HepG2 (cell line): ENCODE results near the gene NELL1. TPM values are rescaled to one million over a fixed set of nuclear protein-coding genes. Genes with fewer than 3 reads are reported as not detected.

ENCODE experiments used
- ATAC-seq: fragments of 200-7000 bp; cut with Tn5 transposase; 3 replicates; pipeline ENCODE4 v1.9.1; 2020; ENCODE audit warnings: mild to moderate bottlenecking, moderate library complexity
- BruUV-seq: library from RNA; stranded (reverse); fragments of 400-500 nt; replicated peaks from 2 replicates; lab custom pipeline; 2021; lab: Mats Ljungman, UMichigan
- CTCF ChIA-PET: fragments of 300-600 bp; formaldehyde crosslinking; extraction: SDS; loops from one replicate; lab custom pipeline; 2021; ENCODE audit warnings: low total read pairs, inconsistent platforms, low intra/inter-chr PET ratio; lab: Yijun Ruan, JAX
- POLR2A ChIA-PET: fragments of 350-600 bp; sonication (Branson Sonifier 250); formaldehyde crosslinking; loops from one replicate; lab custom pipeline; 2020; ENCODE audit warnings: antibody characterized with exemption, inconsistent platforms; lab: Yijun Ruan, JAX
- DNase-seq: peaks from one replicate; pipeline ENCODE4 v3.0.0-alpha.2; 2015; ENCODE audit warnings: low spot score
- FAIRE-seq: peaks from 3 replicates; lab custom pipeline; 2011; peaks lifted over from hg19 to GRCh38; lab: Jason Lieb, UNC
- H2AFZ ChIP-seq: one replicate; pipeline ENCODE4 v1.6.1; 2011; ENCODE audit warnings: low read length, inconsistent platforms
- H3K27ac ChIP-seq: fragments of 300-600 bp; 3 replicates; pipeline ENCODE4 v1.8.0; 2011; ENCODE audit warnings: mixed run types, mild to moderate bottlenecking, mixed read lengths, low read length, inconsistent platforms; ENCODE audit not compliant: insufficient read depth; ENCODE audit errors: extremely low read length
- H3K27me3 ChIP-seq, 2 experiments: fragments of 200-600 bp in 1 of 2; 2 replicates in 1 of 2; 3 replicates in 1 of 2; pipeline versions ENCODE4 v1.6.0 to v1.8.0; 2011; ENCODE audit warnings: low read length in 2 of 2, mild to moderate bottlenecking in 2 of 2, moderate library complexity in 2 of 2, inconsistent platforms in 1 of 2; ENCODE audit not compliant: insufficient read depth in 2 of 2, control insufficient read depth in 1 of 2
- H3K36me3 ChIP-seq, 2 experiments: fragments of 200-600 bp in 1 of 2; replicated peaks in 1 of 2; 2 replicates in 1 of 2; 3 replicates in 1 of 2; pipeline versions ENCODE4 v1.5.1 to v1.8.0; 2011; ENCODE audit warnings: low read length in 2 of 2, inconsistent platforms in 1 of 2; ENCODE audit not compliant: insufficient read depth in 2 of 2, control insufficient read depth in 1 of 2
- H3K4me1 ChIP-seq: 2 replicates; pipeline ENCODE4 v1.5.1; 2012; ENCODE audit warnings: low read length, inconsistent platforms; ENCODE audit not compliant: insufficient read depth
- H3K4me2 ChIP-seq: 2 replicates; pipeline ENCODE4 v1.6.0; 2011; ENCODE audit warnings: low read depth, low read length, inconsistent platforms
- H3K4me3 ChIP-seq, 3 experiments: fragments of 200-600 bp in 1 of 3; sonication (generic), shearing (Covaris generic) in 1 of 3; replicated peaks in 1 of 3; 2 replicates each; pipeline ENCODE4 v1.5.1; 2011 to 2016; ENCODE audit warnings: low read length in 3 of 3, inconsistent platforms in 2 of 3, low read depth in 2 of 3, mild to moderate bottlenecking in 2 of 3, control low read depth in 1 of 3, mixed read lengths in 1 of 3; ENCODE audit not compliant: insufficient read depth in 1 of 3
- H3K79me2 ChIP-seq: one replicate; pipeline ENCODE4 v1.6.1; 2011; ENCODE audit warnings: low read length, inconsistent platforms; ENCODE audit not compliant: insufficient read depth
- H3K9ac ChIP-seq: 2 replicates; pipeline ENCODE4 v1.6.0; 2011; ENCODE audit warnings: mild to moderate bottlenecking, low read depth, low read length, inconsistent platforms; ENCODE audit not compliant: insufficient read depth
- H3K9me3 ChIP-seq: 2 replicates; pipeline ENCODE4 v1.5.1; 2012; ENCODE audit warnings: mild to moderate bottlenecking, low read length
- H4K20me1 ChIP-seq: 2 replicates; pipeline ENCODE4 v1.6.0; 2011; ENCODE audit warnings: inconsistent platforms, mild to moderate bottlenecking, low read length, moderate library complexity; ENCODE audit not compliant: insufficient read depth
- CEBPB ChIP-seq: IDR thresholded peaks from 2 replicates; pipeline ENCODE4 v1.6.1; 2011; ENCODE audit warnings: low read depth, low read length, improper control_type of control experiment, borderline replicate concordance
- MNT ChIP-seq: fragments of 450-650 bp; IDR thresholded peaks from 2 replicates; pipeline ENCODE4 v1.6.1; 2016
- ZHX1 ChIP-seq: sonication (generic); formaldehyde crosslinking; IDR thresholded peaks from 2 replicates; pipeline ENCODE4 v1.8.1; 2022; ENCODE audit warnings: low read depth, mild to moderate bottlenecking, missing genetic modification reagents
- ZNF468 ChIP-seq: sonication (generic); formaldehyde crosslinking; IDR thresholded peaks from 2 replicates; pipeline ENCODE4 v1.8.0; 2022; ENCODE audit warnings: mild to moderate bottlenecking, moderate library complexity, missing genetic modification reagents
- ZNF792 ChIP-seq: IDR thresholded peaks from 2 replicates; pipeline ENCODE4 v1.6.1; 2016
- WGBS: methylation state at CpG from one replicate; pipeline ENCODE4 v1.1.6; 2017; ENCODE audit warnings: low lambda C conversion rate; 5-methylcytosine and 5-hydroxymethylcytosine counted together
- in situ Hi-C: cut with HindIII; loops from 2 replicates; pipeline ENCODE4 v1.10.0; 2017; ENCODE audit warnings: low pct_unique_long_range_greater_than_20kb; ENCODE audit not compliant: extremely low pct_ligation_motif_present
- intact Hi-C: fragments of 100-400 bp; cut with micrococcal nuclease; formaldehyde crosslinking; loops from one replicate; pipeline ENCODE4 v1.10.0; 2022; ENCODE audit not compliant: unreplicated experiment
- polyA plus RNA-seq, 8 experiments: library from polyadenylated mRNA; depleted of rRNA in 3 of 8; stranded (reverse) in 7 of 8; unstranded in 1 of 8; fragments of >200 nt; fragmentation: Illumina TruSeq in 4 of 8; extraction: Trizol in 4 of 8; gene quantifications; 2 replicates each; pipeline versions ENCODE4 v1.2.1 to v1.2.3, GENCODE V29; 2011 to 2016; ENCODE audit warnings: low read depth in 4 of 8, missing spikeins in 1 of 8, mixed read lengths in 1 of 8; ENCODE audit not compliant: insufficient read depth in 1 of 8
- total RNA-seq, 5 experiments: library from RNA; depleted of rRNA; stranded (reverse); fragments of >200 nt; fragmentation: Illumina TruSeq; extraction: Trizol; gene quantifications; 2 replicates each; pipeline ENCODE4 v1.2.3, GENCODE V29; 2016; ENCODE audit warnings: low read depth in 1 of 5

Gene NELL1
- total and polyA plus RNA-seq, 2 of the 13 experiments (the other 11 are each of a cell fraction or from before 2014, with no cell fraction given): not detected

DNA sequence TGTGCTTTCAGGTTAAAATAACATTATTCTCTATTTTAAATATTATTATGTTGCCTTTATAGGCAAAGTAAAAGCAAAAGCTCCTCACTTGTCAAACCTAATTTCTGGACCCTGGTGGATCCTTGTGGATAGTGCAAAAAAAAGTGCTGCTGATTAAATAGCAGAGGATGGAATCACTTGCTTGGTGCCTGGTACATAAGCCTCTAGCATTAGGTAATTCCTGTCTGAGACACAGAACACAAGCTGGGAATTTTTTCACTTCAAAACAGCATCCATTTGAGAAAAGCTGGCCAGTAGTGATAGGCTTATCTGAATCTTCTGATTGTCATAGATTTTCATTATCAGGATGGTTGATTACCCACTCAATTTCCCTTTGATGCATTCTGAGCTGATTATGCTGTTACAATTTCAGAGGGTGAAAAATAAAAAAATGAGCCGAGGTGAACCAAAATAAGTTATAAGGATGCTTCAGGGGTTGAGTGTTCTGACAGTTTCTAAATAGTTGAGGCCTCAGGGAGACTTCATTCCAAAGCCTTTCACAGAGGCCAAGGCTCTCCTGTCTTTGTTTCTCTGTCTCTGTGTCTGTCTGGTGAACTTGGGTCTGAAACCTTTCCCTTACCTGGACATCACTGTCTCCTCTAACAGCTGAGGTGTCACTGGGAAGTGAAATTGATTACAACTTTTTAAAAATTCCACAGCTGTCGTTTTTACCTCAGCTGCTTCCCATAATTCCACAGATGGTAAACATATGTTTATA lies 242.9 kb downstream of the NELL1 start:
- no peaks in the 10 kb centered on the region for H3K36me3 ChIP-seq
- no peak overlapping the region for H2AFZ ChIP-seq
- intact Hi-C loops: loop anchor here (10.0 kb wide), 1 partner anchor 687 kb away; no protein-coding TSS in a partner anchor
- H3K9ac ChIP-seq: no peak overlapping the region
- no peak overlapping the region for H3K4me2 ChIP-seq
- H3K27me3 ChIP-seq: no peaks in the 10 kb centered on the region
- H3K79me2 ChIP-seq: no peaks in the 10 kb centered on the region
- no peaks in the 10 kb centered on the region for H3K4me1 ChIP-seq
- no TSS peak for BruUV-seq
- no peak overlapping the region for H3K27ac ChIP-seq
- DNase-seq (no peak), FAIRE-seq (no peak), ATAC-seq (no peak)
- CTCF ChIA-PET: no interaction called here
- in situ Hi-C loops: no loop called here
- 0% methylated on average over 2 of the region's 2 CpGs for WGBS
- no peaks in the 10 kb centered on the region for H4K20me1 ChIP-seq
- H3K9me3 ChIP-seq: no peaks in the 10 kb centered on the region
- no peak overlapping the region for H3K4me3 ChIP-seq
- no peak for TF ChIP-seq MNT
- no peak for TF ChIP-seq CEBPB
- no peak for TF ChIP-seq ZHX1 (CRISPR knock-in tag)
- no peak for TF ChIP-seq ZNF468 (CRISPR knock-in tag)
- TF ChIP-seq ZNF792 (CRISPR knock-in tag): no peak
- POLR2A ChIA-PET: no interaction called here
